Uterus (tissue), 4 donors: ENCODE data around the gene UCK1. TPM values are rescaled to one million over a fixed set of nuclear protein-coding genes. Genes with fewer than 3 reads are reported as not detected.

Experiments used
- DNase-seq, 2 donors: peaks; one replicate each; pipeline ENCODE4 v3.0.0-alpha.2; 2019 to 2020
- H3K27ac ChIP-seq, 2 donors: fragments of 200-600 bp; sonication (generic); 1 replicate in 1 of 2; 2 replicates in 1 of 2; pipeline ENCODE4 v1.5.1; 2016 to 2018
- H3K27me3 ChIP-seq, 2 donors: fragments of 200-600 bp; sonication (generic); one replicate each; pipeline ENCODE4 v1.5.1; 2018 to 2019; ENCODE audit warnings: control low read depth in 1 of 2
- H3K36me3 ChIP-seq, 2 donors: fragments of 200-600 bp; sonication (generic); one replicate each; pipeline ENCODE4 v1.5.1; 2019; ENCODE audit warnings: control low read depth in 1 of 2
- H3K4me1 ChIP-seq, 2 donors: fragments of 200-600 bp; sonication (generic); one replicate each; pipeline ENCODE4 v1.5.1; 2018 to 2019; ENCODE audit warnings: control low read depth in 1 of 2
- H3K4me3 ChIP-seq, 2 donors: fragments of 200-600 bp; sonication (generic); 1 replicate in 1 of 2; 2 replicates in 1 of 2; pipeline ENCODE4 v1.5.1; 2018 to 2019; ENCODE audit warnings: mild to moderate bottlenecking in 1 of 2
- H3K9me3 ChIP-seq, 2 donors: fragments of 200-600 bp; sonication (generic); one replicate each; pipeline ENCODE4 v1.5.1; 2019; ENCODE audit warnings: control low read depth in 1 of 2
- CTCF ChIP-seq, 4 experiments: fragments of 200-600 bp in 2 of 4; fragments of 450-650 bp in 2 of 4; sonication (generic) in 2 of 4; IDR thresholded peaks; one replicate each; pipeline ENCODE4 v1.5.1; 2016 to 2019; ENCODE audit warnings: antibody characterized with exemption in 4 of 4, mild to moderate bottlenecking in 2 of 4, moderate library complexity in 1 of 4
- POLR2A ChIP-seq, 2 donors: fragments of 450-650 bp; IDR thresholded peaks; one replicate each; pipeline ENCODE4 v1.6.1; 2016; ENCODE audit warnings: antibody characterized with exemption in 2 of 2, mild to moderate bottlenecking in 1 of 2, moderate library complexity in 1 of 2
- intact Hi-C: fragments of 100-400 bp; cut with DNase I; formaldehyde crosslinking; loops from one replicate; pipeline ENCODE4 v1.15.1; 2023; ENCODE audit warnings: low total_unique reads
- total RNA-seq, 4 donors: library from RNA; depleted of rRNA in 3 of 4; stranded (reverse); fragments of >200 nt in 3 of 4; gene quantifications; one replicate each; pipeline versions ENCODE4 v1.1.0 to v1.2.4, GENCODE V29; 2014 to 2023
- donor health status: DM: yes; HTN: yes; CAD: no.

The UCK1 gene
- total RNA-seq, 4 donors from 2014 or later = 7.7 to 37.7 (median 18.6) TPM

GRCh38 chr9:131485728-131486422, 45.2 kb downstream of the UCK1 start:
- Histone ChIP-seq H3K27ac (no peak overlapping the region), H3K36me3 (no peaks in the 10 kb centered on the region), H3K4me1 (no peaks in the 10 kb centered on the region), H3K27me3 (no peaks in the 10 kb centered on the region), H3K4me3 (no peak overlapping the region), H3K9me3 (no peaks in the 10 kb centered on the region)
- intact Hi-C loops = no loop called here
- no peak for DNase-seq
- no peak for TF ChIP-seq POLR2A (IDR thresholded peaks at IDR 0.05)
- TF ChIP-seq CTCF (IDR thresholded peaks at IDR 0.05) = no peak

GRCh38 chr9:131485206-131485605, 45.9 kb downstream of the UCK1 start:
- H3K27me3 ChIP-seq = no peaks in the 10 kb centered on the region
- H3K4me1 ChIP-seq = no peaks in the 10 kb centered on the region
- H3K27ac ChIP-seq = no peak overlapping the region
- H3K4me3 ChIP-seq = no peak overlapping the region
- DNase-seq = no peak
- TF ChIP-seq POLR2A (IDR thresholded peaks at IDR 0.05) = no peak
- TF ChIP-seq CTCF (IDR thresholded peaks at IDR 0.05) = no peak
- no peaks in the 10 kb centered on the region for H3K36me3 ChIP-seq
- no peaks in the 10 kb centered on the region for H3K9me3 ChIP-seq
- intact Hi-C loops = no loop called here

- Histone ChIP-seq H3K27ac (no peak overlapping the region), H3K9me3 (no peaks in the 10 kb centered on the region), H3K27me3 (no peaks in the 10 kb centered on the region), H3K4me1 (no peaks in the 10 kb centered on the region), H3K4me3 (no peak overlapping the region), H3K36me3 (no peaks in the 10 kb centered on the region)
- no peak for TF ChIP-seq POLR2A (IDR thresholded peaks at IDR 0.05)
- no peak for TF ChIP-seq CTCF (IDR thresholded peaks at IDR 0.05)
- intact Hi-C loops = no loop called here
- DNase-seq = no peak
These were observed 46.4 kb downstream of the UCK1 start for GRCh38 chr9:131484560-131485185.

- no peaks in the 10 kb centered on the region for H3K27me3 ChIP-seq
- TF ChIP-seq POLR2A (IDR thresholded peaks at IDR 0.05) (no peak), CTCF (IDR thresholded peaks at IDR 0.05) (no peak)
- H3K36me3 ChIP-seq = no peaks in the 10 kb centered on the region
- H3K9me3 ChIP-seq = no peaks in the 10 kb centered on the region
- no peak overlapping the region for H3K4me3 ChIP-seq
- DNase-seq = no peak
- H3K4me1 ChIP-seq = no peaks in the 10 kb centered on the region
- intact Hi-C loops = no loop called here
- H3K27ac ChIP-seq = no peak overlapping the region
These were observed 47.0 kb downstream of the UCK1 start for GRCh38 chr9:131484051-131484445.

GRCh38 chr9:131483319-131484050, 47.6 kb downstream of the UCK1 start:
- no peak for DNase-seq
- Histone ChIP-seq H3K4me1 (no peaks in the 10 kb centered on the region), H3K27ac (no peak overlapping the region), H3K9me3 (no peaks in the 10 kb centered on the region), H3K36me3 (no peaks in the 10 kb centered on the region), H3K27me3 (no peaks in the 10 kb centered on the region), H3K4me3 (no peak overlapping the region)
- no peak for TF ChIP-seq POLR2A (IDR thresholded peaks at IDR 0.05)
- no peak for TF ChIP-seq CTCF (IDR thresholded peaks at IDR 0.05)
- intact Hi-C loops = no loop called here
